GM18520 (cell line): ENCODE data around the gene GRPEL2.

Experiments
- ATAC-seq: cut with Tn5 transposase; IDR thresholded peaks from one replicate; pipeline ENCODE4 v1.9.1; 2021; ENCODE audit not compliant: unreplicated experiment

Gene GRPEL2

DNA sequence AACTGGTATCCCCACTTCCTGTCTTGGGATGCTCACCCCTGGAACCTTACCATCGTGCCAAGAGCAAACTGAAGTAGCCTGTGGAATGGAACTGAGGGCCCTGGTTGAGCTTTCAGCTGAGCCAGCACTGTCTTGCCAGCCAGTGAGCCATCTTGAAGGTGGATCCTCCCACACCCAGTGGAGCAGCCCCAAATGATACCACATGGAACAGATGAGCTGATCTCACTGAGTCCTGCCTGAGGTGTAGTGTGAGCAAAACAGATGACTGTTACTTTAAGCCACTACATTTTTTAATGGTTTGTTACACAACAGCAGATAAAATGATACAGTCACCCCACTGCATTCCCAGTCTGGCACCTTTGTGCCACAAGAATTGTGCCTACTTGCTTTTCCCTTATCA is 10.4 kb downstream of the GRPEL2 start:
- ATAC-seq = no peak

DNA sequence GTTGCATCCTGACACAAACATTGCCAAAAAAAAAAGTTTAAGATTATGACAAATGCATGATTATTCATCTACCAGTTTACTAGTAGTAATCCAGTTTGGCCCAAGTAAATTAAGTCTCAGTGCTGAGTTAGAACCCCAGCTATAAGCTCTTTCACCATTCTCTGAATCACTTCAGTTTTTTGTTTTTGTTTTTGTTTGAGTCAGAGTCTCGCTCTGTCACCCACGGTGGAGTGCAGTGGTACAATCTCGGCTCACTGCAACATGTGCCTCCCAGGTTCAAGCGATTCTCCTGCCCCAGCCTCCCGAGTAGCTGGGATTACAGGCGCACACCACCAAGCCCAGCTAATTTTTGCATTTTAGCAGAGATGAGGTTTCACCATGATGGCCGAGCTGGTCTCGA is 11.1 kb downstream of the GRPEL2 start:
- no peak for ATAC-seq

DNA sequence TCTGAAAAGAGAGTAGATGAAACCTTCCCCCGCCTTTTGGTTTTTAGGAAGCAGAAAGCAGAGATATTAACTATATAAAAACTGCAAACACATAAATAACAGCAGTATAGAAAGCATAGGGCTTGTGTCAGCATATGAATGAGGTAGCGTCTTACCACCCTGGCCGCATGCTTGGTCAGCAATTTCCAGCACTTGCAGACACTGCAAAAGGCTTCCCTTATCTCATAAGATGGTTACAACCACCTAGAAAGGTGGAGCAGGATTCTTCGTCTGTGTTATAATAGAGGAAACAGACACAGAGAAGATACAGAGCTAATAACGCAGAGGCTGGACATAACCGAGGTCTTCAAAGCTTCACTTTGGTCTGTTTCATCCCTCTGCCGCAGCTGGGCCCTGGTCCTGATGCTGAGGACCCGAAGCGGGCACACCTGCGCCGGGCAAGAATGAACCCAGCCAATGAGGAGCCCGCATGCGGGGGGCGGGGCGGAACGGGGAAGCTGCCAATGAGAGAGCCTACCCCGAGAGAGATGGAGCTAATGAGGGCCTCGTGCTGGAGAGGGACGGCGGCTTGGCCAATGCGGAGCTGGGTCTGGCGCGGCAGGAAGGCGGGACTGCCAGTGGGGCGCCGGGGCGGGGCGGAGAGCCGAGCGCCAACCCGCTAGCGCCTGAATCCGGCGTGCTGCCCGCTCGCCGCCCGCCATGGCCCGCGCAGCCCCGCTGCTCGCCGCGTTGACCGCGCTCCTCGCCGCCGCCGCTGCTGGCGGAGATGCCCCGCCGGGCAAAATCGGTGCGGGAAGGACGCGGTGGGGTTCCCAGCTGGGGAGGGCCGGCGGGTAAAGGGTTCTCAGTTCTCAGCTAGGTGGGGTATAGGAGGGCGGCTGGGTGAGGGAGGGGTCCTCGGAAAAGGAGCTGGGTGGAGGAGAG is 12.3 kb downstream of the GRPEL2 start, which contains the start of gene PCYOX1L:
Gene PCYOX1L, plus strand, starts transcription at position 677 of the 924 bp plus-strand sequence. Its CDS starts 23 bp downstream, at position 700.
- ATAC-seq = peak; percentile 100

DNA sequence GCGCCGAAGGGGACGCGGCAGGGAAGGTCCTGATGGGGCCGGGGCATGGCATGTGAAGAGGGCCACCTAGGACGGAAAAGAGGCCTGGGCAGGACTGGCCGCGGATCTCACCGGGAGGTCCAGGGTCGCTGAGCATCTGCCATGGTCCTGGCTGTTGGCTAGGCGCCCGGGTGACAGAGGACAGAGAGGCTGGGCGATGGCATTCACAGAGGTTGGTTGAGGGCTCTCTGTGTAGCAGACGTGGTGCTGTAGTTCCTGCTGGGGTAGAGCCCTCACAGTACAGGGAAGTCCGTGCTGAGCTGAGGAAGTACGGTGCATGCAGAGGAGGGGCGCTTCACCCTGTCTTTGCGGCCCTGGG is 13.0 kb downstream of the GRPEL2 start:
- ATAC-seq = no peak

DNA sequence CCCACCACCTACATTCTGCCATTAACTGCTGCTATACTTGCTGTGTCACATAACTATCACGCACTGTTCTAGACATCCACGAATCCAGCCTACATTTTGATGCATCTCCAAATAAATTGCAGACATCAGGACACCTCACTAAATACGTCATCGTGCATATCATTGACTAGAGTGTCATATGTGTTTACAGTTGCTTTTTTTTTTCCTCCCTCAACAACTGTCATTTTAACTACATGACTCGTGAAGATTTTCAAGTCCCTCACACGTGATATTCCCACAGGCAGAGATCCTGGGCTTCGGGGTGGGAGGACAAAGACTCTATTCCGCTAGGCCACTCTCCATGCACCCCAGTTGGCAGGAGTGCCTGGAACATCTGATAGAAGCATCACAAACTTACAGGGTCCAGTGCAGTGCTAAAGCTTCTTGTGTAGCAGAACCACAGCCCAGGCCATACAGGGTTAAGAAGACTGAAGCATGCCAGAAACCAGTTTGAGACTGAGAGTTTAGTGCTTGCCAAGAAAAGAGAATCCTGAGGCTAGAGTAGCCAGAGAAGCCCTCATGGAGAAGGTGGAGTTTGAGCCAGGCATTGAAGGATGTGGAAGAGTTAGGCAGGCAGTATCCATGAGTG is 13.7 kb downstream of the GRPEL2 start:
- ATAC-seq = no peak

DNA sequence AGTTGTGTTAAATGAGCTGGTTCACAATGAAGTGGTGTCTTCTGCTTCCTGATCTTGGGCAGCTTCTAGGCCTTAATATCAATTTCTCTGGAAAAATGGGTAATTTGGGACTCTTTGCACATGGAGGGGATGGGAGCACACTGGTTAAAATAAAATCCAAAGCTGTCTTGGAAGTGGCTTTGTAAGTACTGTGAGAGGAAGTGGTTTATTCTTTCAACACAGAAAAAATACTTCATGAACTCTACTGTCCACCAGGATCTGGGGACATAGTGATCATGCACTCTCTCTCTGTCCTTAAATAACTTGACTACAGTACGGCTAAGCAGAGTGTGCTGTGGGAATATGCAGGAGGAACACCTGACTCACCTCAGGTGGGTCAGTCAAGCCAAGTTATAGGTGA is 15.0 kb downstream of the GRPEL2 start:
- ATAC-seq = no peak

DNA sequence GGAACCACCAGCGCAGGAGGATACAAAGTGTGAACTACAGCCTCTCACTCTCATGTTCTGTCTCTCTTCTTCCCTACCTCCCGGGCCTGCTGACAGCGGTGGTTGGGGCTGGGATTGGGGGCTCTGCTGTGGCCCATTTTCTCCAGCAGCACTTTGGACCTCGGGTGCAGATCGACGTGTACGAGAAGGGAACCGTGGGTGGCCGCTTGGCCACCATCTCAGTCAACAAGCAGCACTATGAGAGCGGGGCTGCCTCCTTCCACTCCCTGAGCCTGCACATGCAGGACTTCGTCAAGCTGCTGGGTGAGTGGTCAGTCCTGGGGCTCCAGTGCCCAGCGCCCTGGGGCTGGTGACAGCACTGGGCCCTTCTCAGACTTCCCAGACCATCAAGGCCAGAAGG is 17.2 kb downstream of the GRPEL2 start:
- ATAC-seq = no peak

DNA sequence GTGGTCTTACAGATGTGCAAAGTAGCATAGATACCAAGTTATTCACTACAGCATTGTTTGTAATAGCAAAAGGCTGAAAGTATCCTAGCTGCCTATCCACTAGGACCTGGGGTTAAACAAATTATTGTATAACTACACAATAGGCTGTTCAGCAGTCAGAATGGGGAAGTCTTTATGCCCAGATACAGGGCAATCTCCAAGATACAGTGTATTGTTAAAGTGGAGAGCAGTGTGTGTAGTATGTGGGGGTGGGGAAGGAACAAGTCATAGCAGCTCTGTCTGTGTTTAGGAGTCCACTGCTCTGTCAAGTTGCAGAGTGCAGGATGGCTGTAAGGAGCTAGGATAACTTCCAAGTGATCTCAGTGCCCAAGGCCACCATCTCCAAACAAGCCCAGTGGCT is 18.1 kb downstream of the GRPEL2 start:
- ATAC-seq = no peak

DNA sequence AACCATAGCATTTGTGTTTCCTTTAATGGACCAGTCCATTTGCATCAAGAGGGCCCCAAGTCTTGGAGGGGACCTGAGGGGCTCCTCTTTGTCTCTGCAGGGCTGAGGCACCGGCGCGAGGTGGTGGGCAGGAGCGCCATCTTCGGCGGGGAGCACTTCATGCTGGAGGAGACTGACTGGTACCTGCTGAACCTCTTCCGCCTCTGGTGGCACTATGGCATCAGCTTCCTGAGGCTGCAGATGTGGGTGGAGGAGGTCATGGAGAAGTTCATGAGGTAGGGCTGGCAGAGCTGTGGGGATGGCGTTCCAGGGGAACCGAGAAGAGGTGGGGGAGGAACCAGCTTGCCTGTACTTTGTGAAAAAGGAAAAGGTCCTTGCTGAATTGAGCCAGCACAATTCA is 18.6 kb downstream of the GRPEL2 start:
- ATAC-seq = no peak

DNA sequence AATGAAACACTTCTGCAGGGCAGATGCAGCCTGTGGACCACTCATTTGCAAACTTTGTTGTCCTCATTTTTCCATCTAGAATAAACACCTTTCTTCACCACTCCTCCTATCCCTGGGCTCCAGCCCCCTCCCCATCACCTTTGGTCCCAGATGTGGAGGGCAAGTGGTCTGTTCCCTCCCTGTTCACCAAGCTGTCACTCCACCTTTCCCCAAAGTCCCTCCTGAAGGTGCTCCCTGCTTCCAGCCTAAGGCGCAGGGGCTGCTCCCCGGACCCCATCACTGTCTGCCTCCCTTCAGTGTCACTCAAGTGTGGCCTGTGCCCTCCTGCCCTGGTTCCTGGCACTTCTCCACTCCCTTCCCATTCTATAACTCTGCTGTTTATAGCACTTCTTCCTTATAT is 19.4 kb downstream of the GRPEL2 start:
- ATAC-seq = no peak

DNA sequence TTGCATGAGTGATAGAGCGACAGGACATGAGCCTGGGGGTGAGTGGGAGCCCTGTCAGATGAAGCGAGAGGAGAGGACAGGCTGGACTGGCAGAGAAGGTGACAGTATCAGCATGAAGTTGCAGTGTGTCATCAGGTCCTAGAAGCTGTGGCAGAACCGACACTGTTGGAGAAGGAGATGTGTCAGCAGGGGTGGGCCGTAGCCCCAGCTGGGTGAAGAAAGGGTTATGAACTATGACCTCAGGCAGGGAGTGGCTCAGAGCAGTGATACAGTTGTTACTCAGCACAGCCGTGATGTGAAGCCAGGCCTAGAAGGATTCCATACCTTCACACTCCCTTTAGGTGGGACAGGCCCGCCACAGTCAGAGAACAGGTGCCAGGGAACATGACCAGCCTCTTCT is 20.1 kb downstream of the GRPEL2 start:
- no peak for ATAC-seq

DNA sequence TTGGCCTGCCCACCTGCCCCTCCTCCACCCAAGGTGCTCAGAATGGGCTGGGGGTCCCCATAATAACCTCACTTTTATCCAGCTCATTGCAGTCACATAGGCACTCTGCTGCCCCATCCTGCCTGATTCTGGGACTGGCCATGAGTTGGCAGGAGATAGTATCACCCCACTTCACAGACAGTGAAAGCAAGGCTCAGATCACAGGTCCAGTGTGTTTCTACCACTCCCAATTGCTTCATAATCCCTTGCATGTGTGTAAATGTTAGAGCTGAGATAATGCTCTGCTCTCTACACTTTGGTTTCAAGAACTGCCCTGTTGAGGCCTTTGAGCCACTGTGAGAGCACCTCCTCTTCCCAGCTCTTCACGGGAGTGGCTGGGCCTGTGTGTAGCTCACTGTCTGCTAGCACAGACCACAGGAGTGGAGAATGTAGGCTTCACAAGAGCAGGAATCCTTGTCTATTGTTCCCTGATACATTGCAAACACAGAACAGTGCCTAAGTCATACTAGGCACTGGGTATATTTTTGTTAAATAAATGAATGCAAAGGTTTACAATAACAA is 20.9 kb downstream of the GRPEL2 start:
- ATAC-seq = no peak

DNA sequence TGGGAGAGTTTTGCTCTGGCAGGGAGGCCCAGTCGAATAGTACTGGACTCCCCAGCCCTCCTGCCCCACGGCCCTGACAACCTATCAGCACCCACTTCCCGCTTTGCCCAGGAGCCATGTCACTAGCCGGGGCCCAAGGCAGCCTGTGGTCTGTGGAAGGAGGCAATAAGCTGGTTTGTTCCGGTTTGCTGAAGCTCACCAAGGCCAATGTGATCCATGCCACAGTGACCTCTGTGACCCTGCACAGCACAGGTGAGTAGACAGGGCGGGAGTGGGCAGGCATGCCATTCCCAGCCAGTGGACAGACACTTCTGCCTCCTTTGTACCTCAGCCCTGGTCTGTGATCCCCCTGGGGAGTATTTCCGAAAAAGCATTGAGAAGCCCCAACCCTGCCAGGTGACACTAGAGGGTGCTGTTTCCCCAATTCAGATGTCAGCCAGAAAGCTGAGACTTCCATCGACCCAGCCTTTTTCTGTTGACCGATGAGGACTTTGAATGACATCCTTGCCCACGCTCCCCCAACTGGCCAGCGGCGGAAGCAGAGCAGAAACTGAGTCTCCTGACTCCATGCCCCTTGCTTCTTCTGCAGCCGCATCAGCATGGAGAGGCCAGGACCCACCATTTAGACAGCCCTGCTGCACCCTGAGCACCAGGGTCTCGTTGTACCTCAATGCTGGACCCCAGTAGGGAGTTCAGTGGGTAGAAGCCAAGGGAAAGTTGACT is 22.1 kb downstream of the GRPEL2 start:
- ATAC-seq = peak; percentile 49

DNA sequence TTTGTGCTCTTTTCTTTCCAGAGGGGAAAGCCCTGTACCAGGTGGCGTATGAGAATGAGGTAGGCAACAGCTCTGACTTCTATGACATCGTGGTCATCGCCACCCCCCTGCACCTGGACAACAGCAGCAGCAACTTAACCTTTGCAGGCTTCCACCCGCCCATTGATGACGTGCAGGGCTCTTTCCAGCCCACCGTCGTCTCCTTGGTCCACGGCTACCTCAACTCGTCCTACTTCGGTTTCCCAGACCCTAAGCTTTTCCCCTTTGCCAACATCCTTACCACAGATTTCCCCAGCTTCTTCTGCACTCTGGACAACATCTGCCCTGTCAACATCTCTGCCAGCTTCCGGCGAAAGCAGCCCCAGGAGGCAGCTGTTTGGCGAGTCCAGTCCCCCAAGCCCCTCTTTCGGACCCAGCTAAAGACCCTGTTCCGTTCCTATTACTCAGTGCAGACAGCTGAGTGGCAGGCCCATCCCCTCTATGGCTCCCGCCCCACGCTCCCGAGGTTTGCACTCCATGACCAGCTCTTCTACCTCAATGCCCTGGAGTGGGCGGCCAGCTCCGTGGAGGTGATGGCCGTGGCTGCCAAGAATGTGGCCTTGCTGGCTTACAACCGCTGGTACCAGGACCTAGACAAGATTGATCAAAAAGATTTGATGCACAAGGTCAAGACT is 22.8 kb downstream of the GRPEL2 start:
- ATAC-seq = no peak

DNA sequence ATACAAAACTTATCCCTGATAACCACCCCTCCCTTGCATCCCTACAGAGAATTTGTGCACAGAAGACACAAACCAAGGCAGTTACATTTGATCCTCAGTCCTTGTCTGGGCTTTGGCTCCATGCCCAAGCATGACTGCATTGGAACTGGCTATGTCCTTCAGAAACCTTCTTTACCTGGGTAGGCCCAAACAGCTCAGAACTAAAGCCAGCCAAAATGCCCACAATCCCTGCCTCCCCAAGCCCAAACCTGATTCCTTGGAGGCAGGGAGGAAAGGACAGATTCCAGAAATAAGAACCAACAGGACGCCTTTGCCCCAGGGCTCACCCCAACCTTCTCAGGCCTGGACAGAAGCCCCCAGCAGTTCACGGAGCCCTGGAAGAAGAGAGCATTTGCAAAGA is 25.6 kb downstream of the GRPEL2 start:
- no peak for ATAC-seq

DNA sequence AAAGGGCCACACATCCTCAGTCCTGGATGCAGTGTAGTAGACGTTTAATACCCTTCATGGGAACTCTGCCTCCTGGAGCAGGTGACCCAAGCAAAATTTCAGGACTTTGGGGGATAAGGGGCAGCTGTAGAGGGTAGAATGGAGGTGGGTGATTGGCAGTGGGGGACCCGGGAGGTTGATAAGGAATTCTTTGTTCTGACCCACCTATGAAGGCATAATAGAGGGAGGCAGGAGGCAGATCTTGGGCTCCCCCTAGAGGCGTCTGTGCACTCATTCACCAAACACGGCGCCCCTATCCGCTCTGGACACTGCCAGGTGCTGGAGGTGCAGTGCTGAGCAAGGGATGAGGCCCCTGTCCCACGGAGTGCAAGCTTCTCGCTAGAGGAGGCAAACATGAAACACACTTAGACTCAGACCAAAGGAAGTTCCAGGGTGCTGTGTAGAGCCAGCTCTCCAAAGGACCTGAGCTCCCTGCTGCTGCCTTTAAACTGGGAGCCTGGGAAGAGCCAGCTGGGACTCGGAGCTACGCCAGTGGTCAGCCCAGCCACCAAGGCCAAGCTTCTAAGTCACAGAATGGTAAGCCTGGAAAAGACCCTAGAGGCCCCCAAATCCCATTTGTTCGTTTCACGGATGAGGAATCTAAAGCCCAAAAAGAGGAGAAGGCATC is 26.1 kb downstream of the GRPEL2 start:
- ATAC-seq = peak; percentile 47

DNA sequence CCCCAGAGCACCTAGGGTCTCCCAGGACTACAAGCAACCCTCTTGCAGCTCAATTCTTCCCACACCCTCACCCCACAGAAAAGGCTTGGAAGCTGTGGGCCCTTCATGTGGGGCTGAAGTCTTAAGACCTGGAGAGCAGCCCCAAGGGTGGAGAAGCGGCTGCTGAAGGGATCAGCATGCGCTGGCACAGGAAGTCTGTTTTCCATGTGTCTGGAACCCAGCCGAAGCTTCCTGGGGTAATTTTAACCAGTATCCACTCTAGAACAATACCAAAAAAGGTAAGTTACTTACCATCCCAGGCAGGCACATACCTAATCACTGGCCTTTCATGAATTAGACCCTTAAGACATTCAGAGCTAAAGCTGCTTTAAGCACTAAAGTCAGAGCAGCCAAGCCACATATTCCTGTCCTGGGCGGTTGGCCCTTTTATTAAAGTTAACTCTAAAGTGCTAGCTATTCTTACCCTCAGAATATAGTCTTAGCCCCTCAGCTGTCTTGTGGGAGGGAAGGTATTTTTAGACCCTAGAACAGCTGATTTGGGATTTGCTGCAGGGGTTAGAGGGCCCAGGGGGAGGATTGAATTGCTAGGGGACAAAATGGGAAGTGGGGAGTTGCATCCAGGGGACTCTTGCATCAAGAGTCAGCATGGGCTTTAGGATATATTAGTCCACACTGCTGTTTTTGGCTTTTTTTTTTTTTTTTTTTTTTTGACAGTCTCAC is 26.9 kb downstream of the GRPEL2 start:
- ATAC-seq = no peak

DNA sequence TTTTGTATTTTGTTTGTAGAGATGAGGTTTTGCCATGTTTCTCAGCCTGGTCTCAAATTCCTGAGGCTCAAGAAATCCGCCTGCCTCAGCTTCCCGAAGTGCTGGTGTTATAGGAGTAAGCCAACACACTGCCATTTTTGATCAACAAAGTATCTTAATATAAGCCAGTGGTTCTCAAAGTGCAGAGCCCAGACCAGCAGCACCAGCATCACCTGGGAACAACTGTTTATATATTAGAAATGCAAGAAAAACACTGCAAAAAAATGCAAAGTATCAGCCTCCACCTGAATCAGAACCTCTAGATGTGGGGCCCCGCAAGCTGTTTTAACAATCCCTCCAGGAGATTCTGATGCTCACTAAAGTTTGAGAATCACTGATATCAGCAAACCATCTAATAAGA is 27.6 kb downstream of the GRPEL2 start:
- no peak for ATAC-seq

DNA sequence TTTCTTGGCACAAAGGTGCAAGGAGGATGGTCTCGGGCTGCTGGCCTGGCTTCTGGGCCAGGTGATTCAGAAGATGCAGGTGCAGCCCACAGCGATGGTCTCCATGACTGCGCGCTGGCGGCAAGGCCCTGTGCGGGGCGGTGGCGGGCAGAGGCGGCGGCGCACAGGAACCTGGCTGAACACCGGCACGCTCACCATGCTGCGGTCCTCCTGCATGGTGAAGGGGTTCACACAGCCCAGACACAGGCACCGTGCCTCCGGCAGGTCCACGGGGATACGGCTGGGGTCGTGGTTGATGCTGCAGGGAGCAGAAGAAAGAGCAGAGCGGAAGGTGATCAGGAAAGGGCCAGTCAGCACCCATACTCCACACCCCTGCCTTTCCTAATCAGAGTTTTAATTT is 29.0 kb downstream of the GRPEL2 start:
- no peak for ATAC-seq

DNA sequence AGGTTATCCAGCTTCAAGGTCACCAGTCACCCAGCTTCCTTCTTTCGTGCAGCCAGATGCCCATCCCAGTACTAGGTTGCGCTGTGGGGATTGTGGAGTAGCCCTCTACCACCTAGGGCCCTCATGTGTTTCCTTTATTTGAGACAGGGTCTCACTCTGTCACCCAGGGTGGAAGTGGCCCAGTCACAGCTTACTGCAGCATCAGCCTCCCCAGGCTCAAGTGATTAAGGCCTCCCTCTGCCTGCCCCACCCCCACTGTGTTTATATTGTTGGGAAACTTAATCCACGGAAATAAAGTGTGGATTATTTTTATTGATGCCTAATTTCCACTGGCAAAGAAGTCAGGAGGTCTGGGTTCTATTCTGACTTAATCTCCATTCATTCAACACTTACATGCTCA is 29.5 kb downstream of the GRPEL2 start:
- no peak for ATAC-seq
